GM08714 (cell line): ENCODE results near the gene MRPS35.
"Not testable (repeated sequence)": the region's sequence is repeated elsewhere in the genome, so short reads cannot be mapped to it uniquely, and the experiment has no call there.

Source experiments
- H3K4me3 ChIP-seq: fragments of 200-500 bp; sonication (Bioruptor generic); 2 replicates; pipeline ENCODE4 v1.5.1; 2014; ENCODE audit warnings: mild to moderate bottlenecking, low read length, inconsistent platforms
- ZNF274 ChIP-seq: IDR thresholded peaks from 2 replicates; pipeline ENCODE4 v1.6.1; 2012; ENCODE audit warnings: mild to moderate bottlenecking, low read depth, low read length

MRPS35 gene

DNA sequence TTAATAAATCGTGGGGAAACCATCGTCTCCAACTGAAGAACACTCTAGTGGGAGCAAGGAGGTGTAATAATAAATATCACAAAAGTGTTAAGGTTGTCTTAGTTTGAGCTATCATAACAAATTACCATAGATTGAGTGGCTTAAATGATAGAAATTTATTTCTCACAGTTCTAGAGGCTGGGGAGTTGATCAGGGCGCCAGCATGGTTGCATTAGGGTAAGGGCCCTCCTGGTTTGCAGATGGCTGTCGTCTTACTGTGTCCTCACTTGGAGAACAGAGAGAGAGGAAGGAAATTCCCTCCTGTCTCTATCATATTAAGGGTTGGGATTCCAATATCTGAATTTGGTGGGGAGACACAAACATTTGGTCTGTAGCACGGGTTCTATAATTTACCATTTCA is 33.0 kb downstream of the MRPS35 start:
- no peak for TF ChIP-seq ZNF274
- no peak overlapping the region for H3K4me3 ChIP-seq

- not testable (repeated sequence) for H3K4me3 ChIP-seq
These were observed 35.1 kb downstream of the MRPS35 start for GRCh38 chr12:27745734-27746133.

DNA sequence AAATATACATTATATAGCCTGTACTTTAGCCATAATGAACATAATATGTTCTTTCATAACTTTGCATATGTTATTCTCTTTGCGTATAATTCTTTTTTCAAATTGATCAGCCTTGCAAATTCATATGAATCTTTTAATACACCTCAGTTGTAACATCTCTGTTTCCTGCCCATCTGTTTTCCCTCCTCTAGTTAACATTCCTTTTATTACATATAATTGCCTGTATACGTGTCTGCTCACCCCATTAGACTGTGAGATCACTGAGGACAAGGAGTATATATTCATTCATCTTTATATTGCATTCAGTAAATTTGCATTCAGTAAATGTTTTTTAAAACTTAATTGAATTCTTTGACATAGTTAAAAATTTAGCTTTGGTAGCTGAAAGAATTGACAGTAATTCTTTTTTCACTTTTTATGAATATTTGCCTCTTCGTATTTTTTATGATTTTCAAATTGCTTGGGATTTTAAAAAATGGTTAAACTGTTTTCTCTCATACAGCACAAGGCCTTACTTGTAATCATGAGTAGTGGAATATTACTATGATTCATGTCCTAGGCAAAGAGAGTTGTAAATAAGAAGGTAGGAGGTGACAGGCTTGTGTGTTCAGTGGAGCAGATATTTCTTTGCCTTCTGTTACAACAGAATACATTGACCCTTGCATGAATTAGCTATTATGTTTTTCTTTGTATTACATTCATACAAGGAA is 36.6 kb downstream of the MRPS35 start:
- no peak for TF ChIP-seq ZNF274
- no peak overlapping the region for H3K4me3 ChIP-seq

GRCh38 chr12:27751386-27752047 is 40.9 kb downstream of the MRPS35 start:
- H3K4me3 ChIP-seq = no peak overlapping the region
- TF ChIP-seq ZNF274 = no peak

GRCh38 chr12:27754795-27755194 is 44.2 kb downstream of the MRPS35 start:
- no peak overlapping the region for H3K4me3 ChIP-seq
- TF ChIP-seq ZNF274 = no peak

GRCh38 chr12:27756670-27757195 is 46.1 kb downstream of the MRPS35 start:
- H3K4me3 ChIP-seq = no peak overlapping the region
- no peak for TF ChIP-seq ZNF274

- TF ChIP-seq ZNF274 = no peak
These were observed 52.1 kb downstream of the MRPS35 start for GRCh38 chr12:27762757-27763156.

DNA sequence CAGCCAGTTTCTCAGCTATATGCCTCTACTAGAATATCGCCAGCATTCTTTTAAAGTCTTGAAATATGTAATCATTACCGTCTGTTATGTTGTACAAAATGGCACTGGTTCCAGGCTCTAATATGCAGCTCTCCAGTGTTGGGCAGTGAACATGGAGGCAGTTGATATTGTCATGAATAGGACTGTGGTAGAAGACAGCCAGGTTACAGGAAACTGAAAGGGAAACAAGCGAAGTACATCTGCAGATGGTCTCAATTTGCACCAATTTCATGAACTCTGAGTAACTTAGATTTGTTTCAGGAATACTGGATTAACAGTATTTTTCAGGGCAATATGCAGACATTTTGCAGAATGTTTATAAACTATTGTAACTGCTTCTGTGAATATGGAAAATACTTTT is 56.0 kb downstream of the MRPS35 start:
- no peak for TF ChIP-seq ZNF274
- H3K4me3 ChIP-seq = no peak overlapping the region

More at GRCh38 chr12:27762757-27763156, 52.1 kb downstream of the MRPS35 start:
- no peak overlapping the region for H3K4me3 ChIP-seq

DNA sequence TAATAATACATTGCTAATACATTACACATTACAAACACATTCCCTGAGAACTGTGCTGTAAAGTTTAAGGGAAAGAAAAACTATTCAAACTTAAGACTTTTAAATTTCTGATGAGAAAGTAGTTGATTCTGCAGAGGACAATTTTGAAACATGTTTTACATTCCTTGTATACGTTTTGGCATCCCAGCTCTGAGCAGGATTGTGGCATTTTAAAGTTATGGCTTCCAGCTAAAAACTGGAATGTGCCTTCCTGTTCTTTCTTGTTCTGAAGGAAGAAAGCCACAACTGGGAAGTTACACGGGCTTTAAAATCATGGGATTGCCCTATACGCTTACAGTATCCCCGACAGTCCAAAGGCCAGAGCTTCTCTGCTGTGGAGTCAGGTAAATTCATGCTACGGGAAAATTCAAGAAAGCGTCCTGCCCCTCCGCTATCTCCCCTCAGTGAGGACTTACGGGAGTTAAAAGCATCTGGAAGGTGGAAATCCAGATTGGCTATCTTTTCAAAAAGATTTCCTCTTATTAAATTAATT is 58.6 kb downstream of the MRPS35 start:
- no peak overlapping the region for H3K4me3 ChIP-seq
- TF ChIP-seq ZNF274 = no peak

DNA sequence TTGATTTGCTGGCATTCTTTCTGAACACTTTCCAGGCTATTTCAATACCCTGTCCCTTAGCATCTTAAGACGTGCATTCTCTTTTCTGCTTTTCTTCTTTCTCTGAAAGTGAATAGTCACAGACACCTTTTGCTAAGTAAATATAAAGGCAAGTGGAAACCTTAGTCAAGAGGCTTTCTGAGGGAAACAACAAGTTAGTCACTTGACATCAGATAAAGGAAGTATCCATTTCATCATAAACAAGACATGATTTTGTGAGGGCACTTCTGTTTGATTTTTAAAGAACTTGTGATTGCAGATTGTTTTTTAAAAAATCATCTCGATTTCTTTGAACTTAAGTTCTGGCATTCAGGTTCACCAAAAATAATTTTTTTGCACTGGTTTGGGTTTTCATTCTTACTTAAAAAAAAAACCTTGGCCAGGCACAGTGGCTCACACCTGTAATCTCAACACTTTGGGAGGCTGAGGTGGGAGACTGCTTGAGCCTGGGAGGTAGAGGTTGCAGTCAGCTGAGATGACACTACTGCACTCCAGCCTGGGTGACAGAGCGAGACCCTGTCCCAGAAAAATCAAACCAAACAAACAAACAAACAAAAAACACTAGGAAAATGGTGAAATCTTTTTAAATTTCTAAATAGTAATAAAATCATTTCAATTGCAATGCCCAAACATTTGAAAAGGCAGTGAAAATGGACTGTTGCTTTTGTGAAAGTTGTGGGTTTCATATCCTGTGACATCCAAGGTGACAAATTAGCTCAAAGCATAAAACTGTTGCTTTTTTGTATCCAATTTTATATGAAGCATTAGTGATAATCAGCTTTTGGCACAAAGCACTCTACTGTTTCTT is 61.1 kb downstream of the MRPS35 start:
- no peak overlapping the region for H3K4me3 ChIP-seq
- no peak for TF ChIP-seq ZNF274

- TF ChIP-seq ZNF274 = no peak
- H3K4me3 ChIP-seq = no peak overlapping the region
These were observed 61.9 kb downstream of the MRPS35 start for GRCh38 chr12:27772328-27773049.

DNA sequence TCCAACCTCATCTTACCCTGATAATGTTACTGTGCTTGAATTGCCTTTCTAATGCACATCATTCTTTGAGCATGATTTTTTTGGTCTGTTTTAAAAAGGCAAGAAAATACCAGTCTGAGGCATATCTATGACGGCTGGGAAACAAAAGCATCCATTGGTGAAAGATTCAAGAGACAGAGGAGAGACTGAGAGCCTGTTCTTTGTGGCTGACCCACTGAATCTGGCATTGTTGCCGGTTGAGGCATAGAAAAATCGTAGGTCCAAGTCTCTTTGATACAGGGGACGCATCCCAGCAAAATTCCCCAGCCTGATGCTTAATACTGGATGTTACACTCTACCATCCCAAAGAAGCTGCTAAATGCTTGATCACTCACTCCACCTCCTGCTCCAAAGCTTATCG is 66.5 kb downstream of the MRPS35 start:
- H3K4me3 ChIP-seq = no peak overlapping the region
- TF ChIP-seq ZNF274 = no peak

- TF ChIP-seq ZNF274 = no peak
- H3K4me3 ChIP-seq = no peak overlapping the region
These were observed 67.6 kb downstream of the MRPS35 start for GRCh38 chr12:27778206-27778605.
